MM.1S (cell line): ENCODE data around the gene HAND1.

Experiments used
- DNase-seq: peaks from one replicate; pipeline ENCODE4 v3.0.0-alpha.2; 2015
- H2AFZ ChIP-seq: fragments of 300-600 bp; sonication (generic); 2 replicates; pipeline ENCODE4 v1.6.0; 2016; ENCODE audit warnings: antibody characterized with exemption, low read length
- H3F3A ChIP-seq: fragments of 300-600 bp; sonication (generic); 2 replicates; pipeline ENCODE4 v1.6.1; 2016; ENCODE audit warnings: mild to moderate bottlenecking, antibody characterized with exemption, low read length, moderate library complexity, mixed read lengths; ENCODE audit not compliant: insufficient read depth
- H3K27ac ChIP-seq: fragments of 300-600 bp; sonication (generic); 2 replicates; pipeline ENCODE4 v1.5.1; 2016; ENCODE audit warnings: mild to moderate bottlenecking, low read length
- H3K27me3 ChIP-seq: fragments of 300-600 bp; sonication (generic); replicated peaks from 2 replicates; pipeline ENCODE4 v1.6.0; 2016; ENCODE audit warnings: low read length; ENCODE audit not compliant: insufficient read depth
- H3K36me3 ChIP-seq: fragments of 300-600 bp; sonication (generic); replicated peaks from 2 replicates; pipeline ENCODE4 v1.6.1; 2016; ENCODE audit warnings: mild to moderate bottlenecking, low read length, mixed read lengths; ENCODE audit not compliant: insufficient read depth
- H3K4me1 ChIP-seq: fragments of 300-600 bp; sonication (generic); 2 replicates; pipeline ENCODE4 v1.6.1; 2016; ENCODE audit warnings: low read length, mixed read lengths
- H3K4me2 ChIP-seq: fragments of 300-600 bp; sonication (generic); 2 replicates; pipeline ENCODE4 v1.6.0; 2016; ENCODE audit warnings: low read depth, low read length
- H3K4me3 ChIP-seq: fragments of 300-600 bp; sonication (generic); 2 replicates; pipeline ENCODE4 v1.5.1; 2016; ENCODE audit warnings: low read length, mixed read lengths
- H3K79me2 ChIP-seq: fragments of 300-600 bp; sonication (generic); 2 replicates; pipeline ENCODE4 v1.6.1; 2016; ENCODE audit warnings: mixed run types, low read length, mixed read lengths
- H3K9ac ChIP-seq: fragments of 300-600 bp; sonication (generic); 2 replicates; pipeline ENCODE4 v1.6.1; 2016; ENCODE audit warnings: low read length, mixed read lengths
- H3K9me2 ChIP-seq: fragments of 300-600 bp; sonication (generic); replicated peaks from 2 replicates; pipeline ENCODE4 v1.6.1; 2016; ENCODE audit warnings: mild to moderate bottlenecking, low read length, mixed read lengths; ENCODE audit not compliant: insufficient read depth
- H3K9me3 ChIP-seq: fragments of 300-600 bp; sonication (generic); replicated peaks from 2 replicates; pipeline ENCODE4 v1.6.1; 2016; ENCODE audit warnings: mild to moderate bottlenecking, low read length, mixed read lengths; ENCODE audit not compliant: insufficient read depth
- H4K20me1 ChIP-seq: fragments of 300-600 bp; sonication (generic); 2 replicates; pipeline ENCODE4 v1.6.1; 2016; ENCODE audit warnings: mild to moderate bottlenecking, low read length, moderate library complexity, mixed read lengths; ENCODE audit not compliant: insufficient read depth
- CTCF ChIP-seq: fragments of 300-600 bp; sonication (generic); IDR thresholded peaks from 2 replicates; pipeline ENCODE4 v1.5.1; 2016; ENCODE audit warnings: antibody characterized with exemption, low read length, mixed read lengths
- EZH2 ChIP-seq: fragments of 300-600 bp; sonication (generic); optimal IDR thresholded peaks from 2 replicates; pipeline ENCODE3; 2017; ENCODE audit warnings: low read depth, mild to moderate bottlenecking, antibody characterized with exemption, low read length, mixed read lengths
- EZH2phosphoT487 ChIP-seq: fragments of 300-600 bp; sonication (generic); IDR thresholded peaks from 2 replicates; pipeline ENCODE4 v1.6.1; 2018; ENCODE audit warnings: antibody characterized with exemption, low read length

The HAND1 gene

GRCh38 chr5:154456540-154456939 lies 21.5 kb downstream of the HAND1 start:
- Histone ChIP-seq H3K4me2 (no peak overlapping the region), H3K36me3 (no peaks in the 10 kb centered on the region), H3F3A (no peaks in the 10 kb centered on the region), H2AFZ (no peak overlapping the region), H4K20me1 (no peaks in the 10 kb centered on the region), H3K27ac (no peak overlapping the region), H3K79me2 (no peaks in the 10 kb centered on the region), H3K9me2 (no peaks in the 10 kb centered on the region), H3K27me3 (no peaks in the 10 kb centered on the region), H3K9ac (no peak overlapping the region), H3K4me3 (no peak overlapping the region), H3K9me3 (no peaks in the 10 kb centered on the region), H3K4me1 (no peaks in the 10 kb centered on the region)
- TF ChIP-seq EZH2, result no peak
- no peak for TF ChIP-seq EZH2phosphoT487
- no peak for TF ChIP-seq CTCF
- no peak for DNase-seq

GRCh38 chr5:154455585-154455984 lies 22.4 kb downstream of the HAND1 start:
- no peak overlapping the region for H2AFZ ChIP-seq
- no peaks in the 10 kb centered on the region for H3K27me3 ChIP-seq
- H3K4me2 ChIP-seq, result no peak overlapping the region
- no peaks in the 10 kb centered on the region for H3K36me3 ChIP-seq
- no peaks in the 10 kb centered on the region for H3K4me1 ChIP-seq
- no peaks in the 10 kb centered on the region for H3K79me2 ChIP-seq
- H3K27ac ChIP-seq, result no peak overlapping the region
- H3K4me3 ChIP-seq, result no peak overlapping the region
- no peak for TF ChIP-seq EZH2
- H3K9ac ChIP-seq, result no peak overlapping the region
- no peaks in the 10 kb centered on the region for H3F3A ChIP-seq
- H3K9me2 ChIP-seq, result no peaks in the 10 kb centered on the region
- no peak for DNase-seq
- H4K20me1 ChIP-seq, result no peaks in the 10 kb centered on the region
- H3K9me3 ChIP-seq, result no peaks in the 10 kb centered on the region

DNA sequence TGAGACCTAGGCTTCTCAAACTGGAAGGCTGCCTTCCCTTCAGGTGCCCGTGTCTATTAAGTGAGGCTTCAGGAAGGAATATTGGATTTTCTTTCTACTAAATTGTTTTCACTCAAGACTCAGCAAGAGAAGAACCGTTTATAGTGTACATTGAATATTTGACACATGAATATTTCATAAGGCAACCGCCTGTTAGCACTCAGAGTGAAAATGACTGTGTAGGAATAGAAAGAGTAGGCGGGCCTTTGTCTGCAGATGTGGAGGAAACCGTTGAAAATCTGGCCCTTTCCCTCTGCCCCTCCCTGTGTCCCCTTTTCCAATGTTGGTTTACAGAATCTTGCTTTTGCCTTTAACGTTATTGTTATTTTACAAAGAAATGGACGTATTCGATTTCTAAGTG lies 26.1 kb downstream of the HAND1 start:
- no peak overlapping the region for H2AFZ ChIP-seq
- no peak overlapping the region for H3K27ac ChIP-seq
- no peaks in the 10 kb centered on the region; the same call in 1 of the 2 replicates for H4K20me1 ChIP-seq
- H3K9ac ChIP-seq, result no peak overlapping the region
- H3K9me2 ChIP-seq, result no peaks in the 10 kb centered on the region
- no peaks in the 10 kb centered on the region for H3K9me3 ChIP-seq
- H3K36me3 ChIP-seq, result no peaks in the 10 kb centered on the region
- H3K27me3 ChIP-seq, result no peaks in the 10 kb centered on the region
- peaks cover 24% of the 10 kb centered on the region for H3K79me2 ChIP-seq
- H3F3A ChIP-seq, result no peaks in the 10 kb centered on the region
- DNase-seq, result no peak
- H3K4me2 ChIP-seq, result no peak overlapping the region
- no peak overlapping the region for H3K4me3 ChIP-seq
- TF ChIP-seq EZH2phosphoT487 (no peak), EZH2 (no peak), CTCF (no peak)
- no peaks in the 10 kb centered on the region; the same call in 1 of the 2 replicates for H3K4me1 ChIP-seq

DNA sequence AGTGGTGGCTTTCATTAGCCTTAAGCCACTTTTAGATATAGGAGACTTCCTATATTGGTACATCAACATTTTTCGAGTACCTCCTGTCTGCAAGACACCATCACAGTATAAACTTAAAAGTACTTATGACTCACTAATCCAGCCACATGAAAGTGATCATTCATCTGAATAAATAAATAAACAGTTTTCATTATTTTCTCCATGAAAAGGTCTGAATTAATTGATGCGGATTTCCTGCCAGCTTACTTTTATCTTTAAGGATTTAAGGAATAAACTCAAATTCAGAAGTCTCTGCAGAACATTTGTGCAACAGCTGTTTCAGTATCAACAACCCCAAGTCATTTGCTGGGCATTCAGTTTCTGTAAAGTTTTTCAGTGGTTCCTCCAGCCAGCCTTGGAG lies 28.2 kb downstream of the HAND1 start:
- no peak overlapping the region for H3K9ac ChIP-seq
- no peak overlapping the region for H3K4me3 ChIP-seq
- peaks cover 41% of the 10 kb centered on the region for H3K79me2 ChIP-seq
- TF ChIP-seq EZH2 (no peak), EZH2phosphoT487 (no peak), CTCF (no peak)
- H2AFZ ChIP-seq, result no peak overlapping the region
- DNase-seq, result no peak
- no peaks in the 10 kb centered on the region; the same call in 1 of the 2 replicates for H3K4me1 ChIP-seq
- H3K9me2 ChIP-seq, result no peaks in the 10 kb centered on the region
- H3K27ac ChIP-seq, result no peak overlapping the region
- no peaks in the 10 kb centered on the region for H3K36me3 ChIP-seq
- H3K4me2 ChIP-seq, result no peak overlapping the region
- H4K20me1 ChIP-seq, result no peaks in the 10 kb centered on the region; the same call in 1 of the 2 replicates
- no peaks in the 10 kb centered on the region for H3K9me3 ChIP-seq
- no peaks in the 10 kb centered on the region for H3F3A ChIP-seq
- no peaks in the 10 kb centered on the region for H3K27me3 ChIP-seq
